Measurements from ENCODE around the gene RPS27L.

DNA sequence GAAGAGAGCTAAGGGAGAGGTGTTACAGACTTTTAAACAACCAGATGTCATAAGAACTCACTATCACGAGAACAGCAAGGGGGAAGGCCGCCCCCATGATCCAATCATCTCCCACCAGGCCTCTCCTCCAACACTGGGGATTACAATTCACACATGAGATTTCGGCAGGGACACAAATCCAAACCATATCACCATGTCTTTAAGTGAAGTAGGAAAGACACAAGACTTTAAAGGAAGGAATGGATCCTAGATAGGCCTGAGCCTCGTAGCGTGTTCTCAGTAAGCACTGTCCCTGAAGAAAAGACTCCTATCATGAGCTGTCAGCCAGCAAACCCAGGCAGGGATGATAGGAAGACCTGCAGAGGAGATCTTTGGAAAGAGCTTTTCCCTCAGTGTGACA lies 15.1 kb upstream of the RPS27L start:
- no peak for TF ChIP-seq CSDC2 (CRISPR knock-in tag; IDR thresholded peaks at IDR 0.05)
- TF ChIP-seq, protein P1, sequence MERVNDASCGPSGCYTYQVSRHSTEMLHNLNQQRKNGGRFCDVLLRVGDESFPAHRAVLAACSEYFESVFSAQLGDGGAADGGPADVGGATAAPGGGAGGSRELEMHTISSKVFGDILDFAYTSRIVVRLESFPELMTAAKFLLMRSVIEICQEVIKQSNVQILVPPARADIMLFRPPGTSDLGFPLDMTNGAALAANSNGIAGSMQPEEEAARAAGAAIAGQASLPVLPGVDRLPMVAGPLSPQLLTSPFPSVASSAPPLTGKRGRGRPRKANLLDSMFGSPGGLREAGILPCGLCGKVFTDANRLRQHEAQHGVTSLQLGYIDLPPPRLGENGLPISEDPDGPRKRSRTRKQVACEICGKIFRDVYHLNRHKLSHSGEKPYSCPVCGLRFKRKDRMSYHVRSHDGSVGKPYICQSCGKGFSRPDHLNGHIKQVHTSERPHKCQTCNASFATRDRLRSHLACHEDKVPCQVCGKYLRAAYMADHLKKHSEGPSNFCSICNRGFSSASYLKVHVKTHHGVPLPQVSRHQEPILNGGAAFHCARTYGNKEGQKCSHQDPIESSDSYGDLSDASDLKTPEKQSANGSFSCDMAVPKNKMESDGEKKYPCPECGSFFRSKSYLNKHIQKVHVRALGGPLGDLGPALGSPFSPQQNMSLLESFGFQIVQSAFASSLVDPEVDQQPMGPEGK (CRISPR knock-in tag; IDR thresholded peaks at IDR 0.05; ENCODE audit: borderline replicate concordance), result no peak
- TF ChIP-seq TOX (CRISPR knock-in tag; IDR thresholded peaks at IDR 0.05; ENCODE audit: borderline replicate concordance), result no peak
- TF ChIP-seq ZNF70 (CRISPR knock-in tag; IDR thresholded peaks at IDR 0.05), result no peak
- TF ChIP-seq, protein P2, sequence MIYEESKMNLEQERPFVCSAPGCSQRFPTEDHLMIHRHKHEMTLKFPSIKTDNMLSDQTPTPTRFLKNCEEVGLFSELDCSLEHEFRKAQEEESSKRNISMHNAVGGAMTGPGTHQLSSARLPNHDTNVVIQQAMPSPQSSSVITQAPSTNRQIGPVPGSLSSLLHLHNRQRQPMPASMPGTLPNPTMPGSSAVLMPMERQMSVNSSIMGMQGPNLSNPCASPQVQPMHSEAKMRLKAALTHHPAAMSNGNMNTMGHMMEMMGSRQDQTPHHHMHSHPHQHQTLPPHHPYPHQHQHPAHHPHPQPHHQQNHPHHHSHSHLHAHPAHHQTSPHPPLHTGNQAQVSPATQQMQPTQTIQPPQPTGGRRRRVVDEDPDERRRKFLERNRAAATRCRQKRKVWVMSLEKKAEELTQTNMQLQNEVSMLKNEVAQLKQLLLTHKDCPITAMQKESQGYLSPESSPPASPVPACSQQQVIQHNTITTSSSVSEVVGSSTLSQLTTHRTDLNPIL (CRISPR knock-in tag; IDR thresholded peaks at IDR 0.05; ENCODE audit: low read depth), result no peak
- TF ChIP-seq ZFP30 (CRISPR knock-in tag; IDR thresholded peaks at IDR 0.05), result no peak
- no peak for TF ChIP-seq ZNF565 (CRISPR knock-in tag; conservative IDR thresholded peaks at IDR 0.05; ENCODE audit: low read depth)
- TF ChIP-seq ARNTL (CRISPR knock-in tag; IDR thresholded peaks at IDR 0.05; ENCODE audit: borderline replicate concordance, low read depth), result no peak
- no peak for TF ChIP-seq ZNF8 (CRISPR knock-in tag; IDR thresholded peaks at IDR 0.05)
- no peak for TF ChIP-seq OSR1 (CRISPR knock-in tag; IDR thresholded peaks at IDR 0.05)
- TF ChIP-seq ISL1 (CRISPR knock-in tag; IDR thresholded peaks at IDR 0.05), result no peak
- TF ChIP-seq RARB (CRISPR knock-in tag; IDR thresholded peaks at IDR 0.05), result no peak
- TF ChIP-seq BACH2 (CRISPR knock-in tag; IDR thresholded peaks at IDR 0.05; ENCODE audit: borderline replicate concordance), result no peak
- TF ChIP-seq ZFP3 (CRISPR knock-in tag; IDR thresholded peaks at IDR 0.05), result no peak

Data from SK-N-SH treated with all-trans-retinoic acid at 6 μM for 48 hours (cell line).